ENCODE data around the gene MTA2.

DNA sequence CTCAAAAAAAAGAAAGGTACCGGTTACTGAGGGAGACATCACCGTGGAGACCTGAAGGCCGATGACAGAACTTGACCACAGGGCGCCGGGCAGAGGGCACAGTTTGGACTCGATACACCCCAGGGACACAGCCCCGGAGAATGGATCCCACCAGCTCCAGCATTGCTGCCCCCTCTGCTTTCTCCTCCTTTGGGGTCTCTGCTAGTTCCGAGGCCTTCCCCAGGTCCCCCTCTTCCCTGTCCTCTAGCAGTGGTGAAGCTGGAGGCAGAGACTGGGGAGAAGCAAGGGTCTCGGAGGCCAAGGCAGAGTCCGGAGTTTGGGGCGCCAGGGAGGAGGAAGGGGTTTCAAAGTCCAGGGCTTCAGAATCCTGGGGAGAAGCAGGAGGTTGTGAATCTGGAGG, 23.1 kb downstream of the MTA2 start:
- TF ChIP-seq, protein P1, sequence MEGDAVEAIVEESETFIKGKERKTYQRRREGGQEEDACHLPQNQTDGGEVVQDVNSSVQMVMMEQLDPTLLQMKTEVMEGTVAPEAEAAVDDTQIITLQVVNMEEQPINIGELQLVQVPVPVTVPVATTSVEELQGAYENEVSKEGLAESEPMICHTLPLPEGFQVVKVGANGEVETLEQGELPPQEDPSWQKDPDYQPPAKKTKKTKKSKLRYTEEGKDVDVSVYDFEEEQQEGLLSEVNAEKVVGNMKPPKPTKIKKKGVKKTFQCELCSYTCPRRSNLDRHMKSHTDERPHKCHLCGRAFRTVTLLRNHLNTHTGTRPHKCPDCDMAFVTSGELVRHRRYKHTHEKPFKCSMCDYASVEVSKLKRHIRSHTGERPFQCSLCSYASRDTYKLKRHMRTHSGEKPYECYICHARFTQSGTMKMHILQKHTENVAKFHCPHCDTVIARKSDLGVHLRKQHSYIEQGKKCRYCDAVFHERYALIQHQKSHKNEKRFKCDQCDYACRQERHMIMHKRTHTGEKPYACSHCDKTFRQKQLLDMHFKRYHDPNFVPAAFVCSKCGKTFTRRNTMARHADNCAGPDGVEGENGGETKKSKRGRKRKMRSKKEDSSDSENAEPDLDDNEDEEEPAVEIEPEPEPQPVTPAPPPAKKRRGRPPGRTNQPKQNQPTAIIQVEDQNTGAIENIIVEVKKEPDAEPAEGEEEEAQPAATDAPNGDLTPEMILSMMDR (IDR thresholded peaks at IDR 0.05): no peak
- no peak for TF ChIP-seq POLR2A (IDR thresholded peaks at IDR 0.05)

Measured in Peyer's patch (tissue), 4 donors.